ENCODE results near the gene TNPO2.
"Not testable (repeated sequence)": the region's sequence is repeated elsewhere in the genome, so short reads cannot be mapped to it uniquely, and the experiment has no call there.

The TNPO2 gene

DNA sequence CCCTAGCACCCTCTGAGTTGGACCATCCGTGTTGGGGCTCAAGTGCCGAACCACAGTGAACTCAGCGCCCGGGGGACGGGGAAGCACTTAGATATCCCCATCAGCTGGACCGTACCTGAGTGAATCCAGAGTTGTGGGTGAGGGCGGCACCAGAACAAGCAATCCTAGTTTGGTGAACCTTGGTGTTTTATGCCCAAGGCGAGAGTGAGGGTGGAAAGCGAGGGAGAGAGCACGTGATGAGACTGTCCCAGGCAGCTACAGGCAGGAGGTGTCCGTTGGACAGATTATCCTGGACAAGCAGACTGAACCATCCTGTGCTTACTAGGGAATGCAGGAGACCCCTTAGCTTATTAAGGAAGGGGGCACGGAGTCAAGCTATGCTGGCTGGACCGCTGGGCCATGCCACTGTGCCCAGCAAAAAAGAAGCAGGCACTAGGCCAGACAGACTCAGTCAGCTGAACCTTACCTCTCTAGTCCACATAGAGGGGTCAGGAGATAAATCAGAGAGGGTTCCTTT is 14.2 kb upstream of the TNPO2 start:
- DNase-seq (ENCODE audit: low read depth in 2 of 2) = no peak

GRCh38 chr19:12736995-12737834 is 13.5 kb upstream of the TNPO2 start, which contains the start of gene GET3:
Gene GET3 (plus strand): TSS chr19:12737497. CDS start chr19:12737506, 9 bp downstream.
- DNase-seq (ENCODE audit: low read depth in 2 of 2) = peak; percentile 69 to 77

GRCh38 chr19:12733369-12734214 is 9.9 kb upstream of the TNPO2 start:
- DNase-seq (ENCODE audit: low read depth in 2 of 2) = peak in 1 of 2 donors; percentile 41

DNA sequence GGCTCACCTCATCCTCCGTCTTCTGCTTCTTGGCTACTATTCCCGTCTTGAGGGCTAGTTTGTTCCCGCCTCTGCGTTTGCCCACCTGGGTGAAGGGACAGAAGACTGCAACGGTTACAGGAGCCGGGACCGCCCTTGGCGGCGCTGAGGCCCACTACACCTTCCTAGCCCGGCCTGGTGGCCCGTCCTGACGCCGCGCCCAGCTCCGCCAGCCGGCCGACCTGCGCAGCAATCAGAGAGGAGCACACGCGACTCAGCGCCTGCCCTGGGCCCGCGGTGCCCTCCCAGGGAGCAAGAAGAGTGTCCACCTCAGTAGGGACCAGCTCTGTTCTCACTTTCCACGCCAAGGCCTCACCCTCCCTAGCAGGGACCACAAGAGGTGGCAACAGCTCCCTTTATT is 7.6 kb upstream of the TNPO2 start:
- DNase-seq (ENCODE audit: low read depth in 2 of 2) = no peak

DNA sequence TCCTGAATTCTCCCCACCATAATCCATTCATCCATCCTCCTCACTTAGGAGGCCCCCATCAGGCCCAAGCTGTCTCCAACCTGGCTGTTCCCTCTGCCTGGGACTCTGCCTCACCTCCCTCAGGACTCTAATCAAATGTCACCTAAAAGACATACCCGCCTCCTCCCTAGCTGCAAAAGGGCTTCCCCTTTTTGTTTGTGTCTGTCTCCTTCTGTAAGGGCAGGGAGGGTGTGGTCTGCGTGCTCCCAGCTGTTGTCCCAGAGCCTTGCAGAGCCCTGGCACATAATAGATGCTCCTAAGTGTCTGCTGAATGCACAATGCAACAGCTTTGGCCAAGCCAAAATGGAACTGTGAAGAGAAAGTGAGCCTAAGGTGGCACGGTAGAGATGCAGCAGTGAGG is 6.3 kb upstream of the TNPO2 start:
- no peak for DNase-seq (ENCODE audit: low read depth in 2 of 2)

DNA sequence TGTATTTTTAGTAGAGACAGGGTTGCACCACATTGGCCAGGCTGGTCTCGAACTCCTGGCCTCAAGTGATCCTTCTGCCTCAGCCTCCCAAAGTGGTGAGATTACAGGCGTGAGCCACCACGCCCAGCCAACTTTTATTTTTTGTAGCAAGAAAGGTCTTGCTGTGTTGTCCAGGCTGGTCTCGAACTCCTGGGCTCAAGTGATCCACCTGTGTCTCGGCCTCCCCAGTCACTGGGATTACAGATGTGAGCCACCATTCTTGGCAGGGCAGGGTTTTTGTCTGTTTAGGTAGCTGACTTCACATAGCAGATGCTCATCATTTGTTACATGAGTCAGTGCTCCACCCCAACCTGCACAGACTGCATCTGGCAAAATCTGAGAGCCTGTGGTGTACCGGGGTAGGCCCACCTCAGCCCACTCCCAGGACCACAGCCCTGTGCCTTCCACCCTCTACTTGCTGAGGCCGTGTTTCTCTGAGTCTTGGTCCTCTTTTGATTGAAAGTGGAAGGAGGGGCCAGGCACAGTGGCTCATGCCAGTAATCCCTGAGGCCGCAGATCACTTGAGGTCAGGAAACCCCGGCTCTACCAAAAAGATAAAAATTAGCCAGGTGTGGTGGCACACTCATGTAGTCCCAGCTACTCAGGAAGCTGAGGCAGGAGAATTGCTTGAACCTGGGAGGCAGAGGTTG is 4.2 kb upstream of the TNPO2 start:
- DNase-seq (ENCODE audit: low read depth in 2 of 2) = no peak

DNA sequence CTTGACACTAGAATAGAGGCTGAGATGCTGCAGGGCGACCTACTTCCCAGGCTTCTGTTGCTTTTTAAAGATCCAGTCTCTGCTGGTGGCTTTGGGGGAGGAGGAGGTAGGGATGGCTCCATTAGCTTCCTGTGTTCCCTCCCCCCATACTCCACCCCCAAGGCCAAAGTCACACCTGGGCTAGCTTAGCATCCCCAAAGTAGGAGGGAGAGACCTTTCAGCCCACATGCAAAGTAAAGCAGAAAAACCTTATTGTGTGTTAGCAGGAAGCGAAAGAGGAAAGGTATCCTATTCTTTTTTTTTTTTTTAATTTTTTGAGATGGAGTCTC is 3.2 kb upstream of the TNPO2 start:
- DNase-seq (ENCODE audit: low read depth in 2 of 2) = no peak

- not testable (repeated sequence) for DNase-seq (ENCODE audit: low read depth in 2 of 2)
Observed at GRCh38 chr19:12725612-12726011, 1.9 kb upstream of the TNPO2 start.

GRCh38 chr19:12723381-12723640 is 421 bp downstream of the TNPO2 start:
- no peak for DNase-seq (ENCODE audit: low read depth in 2 of 2)

GRCh38 chr19:12722566-12723380 is 959 bp downstream of the TNPO2 start:
- peak; percentile 83 to 92 for DNase-seq (ENCODE audit: low read depth in 2 of 2)

DNA sequence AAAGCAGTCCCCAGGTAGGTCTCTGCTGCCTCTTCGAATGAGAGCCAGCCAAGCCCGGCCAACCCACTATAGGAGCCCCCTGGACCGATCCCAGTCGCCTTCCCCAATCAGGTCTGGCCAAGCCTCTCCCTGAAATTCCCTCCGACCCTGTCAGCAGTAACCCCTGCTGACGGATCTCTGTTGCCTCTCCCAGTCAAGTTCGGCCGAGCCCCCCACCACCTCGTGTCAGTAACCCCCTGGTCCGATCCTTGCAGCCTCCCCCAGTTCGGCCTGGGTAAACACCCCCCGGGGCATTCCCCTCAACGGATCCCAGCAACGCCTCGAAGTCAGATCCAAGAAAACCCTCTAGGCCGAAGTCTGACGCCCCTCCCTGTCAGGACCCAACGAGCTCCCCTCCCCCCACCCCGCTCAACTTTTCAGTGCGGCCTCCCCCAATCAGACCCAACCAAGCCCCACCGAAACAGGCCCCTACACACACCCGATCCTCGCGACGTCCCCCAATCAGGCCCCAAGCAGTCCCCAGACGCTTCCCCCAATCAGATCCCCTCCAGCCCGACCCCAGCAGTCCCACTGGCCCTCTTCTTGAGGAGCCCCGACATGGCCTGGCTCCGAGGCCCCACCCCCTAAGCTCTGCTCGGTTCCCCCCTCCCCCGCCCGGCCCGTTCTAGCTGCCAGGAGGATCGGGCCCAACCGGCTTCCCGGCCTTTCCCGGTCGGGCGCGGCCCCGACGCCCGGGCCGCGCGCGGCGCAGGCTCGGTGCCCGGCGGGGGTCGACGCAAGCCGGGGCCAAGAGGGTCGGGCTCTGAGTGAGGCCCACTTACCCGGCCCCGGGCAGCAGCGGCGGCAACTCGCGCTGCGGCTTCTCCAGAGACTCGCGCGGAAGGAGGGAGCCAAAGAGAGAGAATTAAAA is 1.8 kb downstream of the TNPO2 start:
- peak in 1 of 2 donors; percentile 45 for DNase-seq (ENCODE audit: low read depth in 2 of 2)

DNA sequence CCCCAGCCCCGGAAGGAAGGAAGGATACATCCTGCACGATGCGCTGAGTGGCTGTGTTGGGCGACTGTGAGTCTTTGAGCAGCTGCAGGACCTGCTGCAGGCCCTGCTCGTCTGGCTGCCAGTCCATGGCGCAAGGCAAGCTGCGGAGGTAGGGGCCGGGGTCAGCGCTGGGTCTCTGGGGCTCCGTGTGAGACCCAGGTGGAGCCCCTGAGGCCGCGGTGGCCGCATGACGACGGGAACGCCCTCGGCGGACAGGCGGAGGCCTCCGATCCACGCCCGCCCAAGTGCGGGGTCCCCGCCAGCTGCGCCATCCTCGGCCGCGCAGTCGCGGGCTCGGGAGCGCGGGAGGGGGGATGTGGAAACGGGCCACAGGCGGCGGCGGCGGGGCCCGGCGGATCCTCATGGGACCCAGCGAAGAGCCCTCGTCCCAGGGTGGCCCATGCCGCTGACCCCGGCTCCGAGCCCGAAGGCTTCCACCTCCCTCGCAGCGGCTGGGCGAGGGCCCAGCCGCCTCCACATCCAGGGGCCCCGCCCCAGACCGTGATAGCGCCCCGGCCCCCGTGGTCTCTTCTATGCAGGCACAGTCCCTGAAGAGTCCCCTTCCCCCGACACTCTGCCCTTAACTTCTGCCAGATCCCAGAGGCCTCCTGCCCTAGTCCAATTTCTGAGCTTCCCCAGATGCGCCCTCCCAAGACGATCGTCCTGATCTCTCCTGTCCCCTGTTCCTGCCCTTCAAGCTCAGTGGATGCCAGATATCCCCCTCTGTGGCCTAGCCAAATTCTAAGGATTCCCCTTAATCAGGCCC is 2.7 kb downstream of the TNPO2 start:
- no peak for DNase-seq (ENCODE audit: low read depth in 2 of 2)

DNA sequence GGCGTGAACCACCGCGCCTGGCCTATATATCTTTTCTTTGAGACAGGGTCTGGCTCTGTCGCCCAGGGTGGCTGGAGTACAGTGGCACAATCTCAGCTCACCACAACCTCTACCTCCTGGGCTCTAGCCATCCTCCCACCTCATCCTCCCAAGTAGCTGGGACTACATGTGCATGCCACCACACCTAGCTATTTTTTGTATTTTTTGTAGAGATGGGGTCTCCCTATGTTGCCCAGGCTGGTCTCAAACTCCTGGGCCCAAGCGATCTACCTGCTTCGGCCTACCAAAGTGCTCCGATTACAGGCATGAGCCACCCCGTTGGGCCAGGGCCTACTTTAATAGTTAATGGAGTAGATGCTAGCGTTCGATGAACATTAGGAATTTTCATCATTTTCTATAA is 3.4 kb downstream of the TNPO2 start:
- no peak for DNase-seq (ENCODE audit: low read depth in 2 of 2)

DNA sequence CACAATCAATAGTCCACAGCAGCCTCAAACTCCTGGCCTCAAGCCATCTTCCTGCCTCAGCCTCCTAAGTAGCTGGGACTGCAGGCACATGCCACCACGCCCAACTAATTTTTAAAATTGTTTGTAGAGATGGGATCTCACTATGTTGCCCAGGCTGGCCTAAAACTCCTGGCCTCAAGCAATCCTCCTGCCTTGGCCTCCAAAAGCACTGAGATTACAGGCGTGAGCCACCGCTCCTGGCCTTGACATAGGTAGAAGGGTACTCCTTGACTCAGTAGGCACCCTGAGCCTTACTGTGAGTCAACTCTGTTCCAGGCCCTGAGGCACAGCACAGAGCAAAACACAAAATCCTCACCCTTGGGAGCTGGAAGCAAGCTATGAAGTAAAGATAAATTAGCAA is 7.8 kb downstream of the TNPO2 start:
- DNase-seq (ENCODE audit: low read depth in 2 of 2) = no peak

DNA sequence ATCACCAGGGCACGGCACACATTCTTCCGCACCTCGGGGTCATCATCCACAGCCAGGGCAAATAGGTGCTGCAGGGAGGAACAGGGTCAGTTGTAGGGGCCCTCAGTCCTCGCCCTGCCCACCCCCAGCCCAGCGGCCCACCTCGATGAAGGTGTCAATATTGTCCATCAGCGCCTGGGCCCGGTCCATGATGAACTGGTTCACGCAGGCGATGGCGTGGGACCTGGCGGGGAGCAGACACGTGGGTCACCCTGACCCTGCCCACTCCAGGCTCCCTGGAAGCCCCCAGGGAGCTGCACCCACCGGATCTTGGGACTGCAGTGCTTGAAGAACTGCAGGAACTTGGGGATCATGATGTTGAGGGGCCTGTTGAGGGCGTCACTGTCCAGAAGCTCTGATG is 8.6 kb downstream of the TNPO2 start:
- DNase-seq (ENCODE audit: low read depth in 2 of 2) = no peak

GRCh38 chr19:12713304-12713703 is 10.4 kb downstream of the TNPO2 start:
- DNase-seq (ENCODE audit: low read depth in 2 of 2) = not testable (repeated sequence)

DNA sequence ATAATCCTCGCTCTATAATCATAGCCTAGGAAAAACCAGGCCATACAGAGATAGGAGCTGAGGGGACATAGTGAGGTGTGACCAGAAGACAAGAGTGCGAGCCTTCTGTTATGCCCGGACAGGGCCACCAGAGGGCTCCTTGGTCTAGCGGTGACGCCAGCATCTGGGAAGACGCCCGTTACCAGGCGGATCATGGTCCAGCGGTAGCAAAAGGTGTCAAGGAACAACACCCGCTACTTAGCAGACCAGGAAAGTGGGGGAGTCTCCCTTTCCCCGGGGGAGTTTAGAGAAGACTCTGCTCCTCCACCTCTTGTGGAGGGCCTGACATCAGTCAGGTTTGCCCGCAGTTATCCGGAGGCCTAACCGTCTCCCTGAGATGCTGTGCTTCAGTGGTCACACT is 11.7 kb downstream of the TNPO2 start:
- DNase-seq (ENCODE audit: low read depth in 2 of 2) = not testable (repeated sequence)

DNA sequence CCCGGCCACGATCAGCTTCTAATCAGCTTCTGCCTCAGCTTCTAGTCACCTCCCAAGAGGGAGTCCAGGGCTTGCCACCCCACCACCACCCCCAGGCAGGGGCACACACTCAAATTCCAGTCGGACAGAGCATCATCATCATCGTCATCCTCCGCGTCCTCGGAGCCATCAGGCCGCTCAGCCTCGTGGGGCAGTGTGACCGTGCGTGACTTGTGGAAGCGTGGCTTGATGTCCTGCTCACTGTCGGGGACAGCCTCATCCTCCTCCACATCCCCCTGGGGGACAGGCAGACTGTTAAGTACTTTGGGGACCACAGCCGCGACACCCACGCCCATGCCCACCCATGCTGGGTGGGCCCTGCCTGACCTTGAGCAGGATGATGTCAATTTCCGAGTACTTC is 12.5 kb downstream of the TNPO2 start:
- DNase-seq (ENCODE audit: low read depth in 2 of 2) = no peak

GRCh38 chr19:12708641-12709040 is 15.1 kb downstream of the TNPO2 start:
- DNase-seq (ENCODE audit: low read depth in 2 of 2) = no peak

DNA sequence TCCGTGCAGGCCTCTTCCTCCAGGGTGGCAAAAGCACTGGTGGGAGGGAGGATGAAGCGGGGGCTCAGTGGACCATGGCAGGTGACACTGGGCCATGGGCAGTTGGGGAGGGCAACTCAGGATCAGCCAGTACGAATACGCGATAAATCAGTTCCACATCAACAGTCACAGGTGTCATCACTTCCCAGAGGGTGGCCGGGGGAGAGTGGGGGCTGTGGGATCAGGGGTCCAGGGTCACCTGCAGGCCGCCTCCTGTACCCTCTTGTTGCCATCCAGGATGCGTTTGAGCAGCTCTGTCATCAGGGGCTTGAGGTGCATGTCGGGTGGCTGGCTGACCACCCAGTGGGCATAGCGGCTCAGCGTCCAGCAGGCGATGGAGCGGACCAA is 17.4 kb downstream of the TNPO2 start:
- DNase-seq (ENCODE audit: low read depth in 2 of 2) = no peak
